Measurements from ENCODE around the gene FCRL5. TPM values are rescaled to one million over a fixed set of nuclear protein-coding genes. Genes with fewer than 3 reads are reported as not detected.

The FCRL5 gene
- total and polyA plus RNA-seq, 8 donors: 0.02 to 1.4 (median 0.09) TPM; not detected in 3

DNA sequence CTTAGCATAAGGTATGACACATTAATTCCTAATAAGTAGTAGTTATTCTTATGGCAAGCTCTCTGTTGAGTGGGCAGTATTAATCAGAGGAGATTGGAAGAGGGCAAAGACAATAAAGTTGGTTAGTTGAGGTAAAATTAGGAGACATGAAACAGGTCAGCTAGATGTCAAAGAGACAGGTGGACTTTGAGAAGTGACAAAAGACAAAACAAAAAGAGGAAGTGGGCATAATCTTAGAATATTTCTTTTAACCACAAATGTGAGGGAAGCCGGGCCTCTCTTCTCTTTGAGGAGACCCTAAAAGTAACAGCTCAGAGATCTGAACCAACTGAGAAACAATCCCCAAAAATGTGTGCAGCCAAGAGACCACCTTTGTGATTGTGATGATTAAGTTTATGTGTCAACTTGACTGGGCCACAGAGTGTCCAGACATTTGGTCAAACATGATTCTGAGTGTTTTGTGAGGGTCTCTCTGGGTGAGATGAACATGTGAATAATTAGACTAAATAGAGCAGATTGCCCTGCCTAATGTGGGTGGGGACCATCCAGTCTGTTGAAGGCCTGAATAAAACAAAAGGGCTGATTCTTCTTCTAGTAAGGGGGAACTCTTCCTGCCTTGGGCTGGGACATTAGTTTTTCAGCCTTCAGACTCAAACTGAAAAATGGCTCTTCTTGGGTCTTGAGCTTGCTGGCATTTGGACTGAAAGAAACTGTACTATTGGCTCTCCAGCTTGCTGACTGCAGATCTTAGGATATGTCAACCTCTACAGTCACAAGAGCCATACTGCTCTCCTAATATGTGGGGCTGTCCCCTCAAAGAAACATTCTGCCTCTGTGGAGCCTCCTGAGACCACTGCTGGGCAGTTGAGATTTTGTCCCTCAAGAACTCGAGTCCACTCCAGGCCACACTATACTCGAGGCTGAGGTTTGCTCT, 40.0 kb downstream of the FCRL5 start:
- FAIRE-seq: no peak
- Histone ChIP-seq H3K27ac (no peak overlapping the region), H3K27me3 (no peaks in the 10 kb centered on the region), H3K4me3 (no peak overlapping the region), H3K9me3 (no peaks in the 10 kb centered on the region), H3K4me1 (no peaks in the 10 kb centered on the region), H3K36me3 (no peaks in the 10 kb centered on the region)
- DNase-seq: no peak
- WGBS, 2 donors: 81 to 89% methylated on average over 3 of the region's 3 CpGs
- TF ChIP-seq, protein P1, sequence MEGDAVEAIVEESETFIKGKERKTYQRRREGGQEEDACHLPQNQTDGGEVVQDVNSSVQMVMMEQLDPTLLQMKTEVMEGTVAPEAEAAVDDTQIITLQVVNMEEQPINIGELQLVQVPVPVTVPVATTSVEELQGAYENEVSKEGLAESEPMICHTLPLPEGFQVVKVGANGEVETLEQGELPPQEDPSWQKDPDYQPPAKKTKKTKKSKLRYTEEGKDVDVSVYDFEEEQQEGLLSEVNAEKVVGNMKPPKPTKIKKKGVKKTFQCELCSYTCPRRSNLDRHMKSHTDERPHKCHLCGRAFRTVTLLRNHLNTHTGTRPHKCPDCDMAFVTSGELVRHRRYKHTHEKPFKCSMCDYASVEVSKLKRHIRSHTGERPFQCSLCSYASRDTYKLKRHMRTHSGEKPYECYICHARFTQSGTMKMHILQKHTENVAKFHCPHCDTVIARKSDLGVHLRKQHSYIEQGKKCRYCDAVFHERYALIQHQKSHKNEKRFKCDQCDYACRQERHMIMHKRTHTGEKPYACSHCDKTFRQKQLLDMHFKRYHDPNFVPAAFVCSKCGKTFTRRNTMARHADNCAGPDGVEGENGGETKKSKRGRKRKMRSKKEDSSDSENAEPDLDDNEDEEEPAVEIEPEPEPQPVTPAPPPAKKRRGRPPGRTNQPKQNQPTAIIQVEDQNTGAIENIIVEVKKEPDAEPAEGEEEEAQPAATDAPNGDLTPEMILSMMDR (IDR thresholded peaks at IDR 0.05): no peak
- intact Hi-C loops (cut with DNase I): no loop called here
- ATAC-seq: no peak

DNA sequence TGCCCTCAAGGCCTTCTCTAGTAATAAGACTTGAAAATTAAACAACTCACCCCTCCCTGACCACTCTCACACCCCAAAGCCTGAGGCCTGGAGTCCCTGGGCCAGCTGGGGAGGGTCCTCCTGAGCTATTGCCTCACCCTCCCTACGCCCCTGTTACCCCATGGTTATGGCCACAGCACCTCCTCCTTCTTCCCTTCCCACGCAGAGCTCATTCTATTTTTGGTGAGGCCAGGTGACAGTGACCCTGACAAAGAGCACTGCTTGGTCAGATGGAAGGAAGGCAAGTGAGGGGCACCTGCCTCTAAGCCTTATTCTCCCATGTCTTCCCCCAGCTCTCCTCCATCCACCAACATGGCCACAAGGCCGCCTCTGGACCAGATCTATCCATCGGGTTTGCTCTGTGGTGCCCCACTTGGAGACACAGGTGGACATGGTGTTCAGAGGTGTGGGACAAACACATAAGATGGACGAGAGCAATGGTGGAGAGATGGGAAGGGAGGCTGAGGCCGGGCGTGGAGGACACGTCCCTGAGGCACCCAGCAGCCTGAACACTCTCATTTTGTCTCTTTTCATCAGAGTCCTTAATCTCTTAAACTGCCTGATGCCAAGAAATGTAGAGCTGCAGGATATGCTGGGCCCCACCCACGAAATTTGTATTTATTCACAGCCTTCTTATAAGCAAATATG, 42.6 kb downstream of the FCRL5 start:
- H3K4me3 ChIP-seq: no peak overlapping the region
- TF ChIP-seq, protein P1 (IDR thresholded peaks at IDR 0.05): no peak
- no peak overlapping the region for H3K27ac ChIP-seq
- H3K27me3 ChIP-seq: no peaks in the 10 kb centered on the region
- H3K9me3 ChIP-seq: no peaks in the 10 kb centered on the region
- no peak for ATAC-seq
- FAIRE-seq: no peak
- DNase-seq: no peak
- no peaks in the 10 kb centered on the region for H3K4me1 ChIP-seq
- intact Hi-C loops (cut with DNase I): no loop called here
- no peaks in the 10 kb centered on the region for H3K36me3 ChIP-seq
- WGBS, 2 donors: 82 to 89% methylated on average over 9 of the region's 9 CpGs

- H3K27me3 ChIP-seq: no peaks in the 10 kb centered on the region
- no peak overlapping the region for H3K27ac ChIP-seq
- DNase-seq (peak in 5 of 6 donors; percentile 26 to 75 (median 52)), ATAC-seq (peak; percentile 77 to 99 (median 94)), FAIRE-seq (no peak)
- H3K9me3 ChIP-seq: no peaks in the 10 kb centered on the region
- H3K36me3 ChIP-seq: no peaks in the 10 kb centered on the region
- TF ChIP-seq, protein P1 (IDR thresholded peaks at IDR 0.05): peak; percentile 45 to 64 (median 58)
- intact Hi-C loops (cut with DNase I): no loop called here
- WGBS, 2 donors: 29 to 34% methylated on average over 13 of the region's 13 CpGs
- no peak overlapping the region for H3K4me3 ChIP-seq
- H3K4me1 ChIP-seq: no peaks in the 10 kb centered on the region
Measured at GRCh38 chr1:157505481-157506272, 46.6 kb downstream of the FCRL5 start.

- intact Hi-C loops (cut with DNase I): no loop called here
- 79 to 87% methylated on average over 6 of the region's 6 CpGs for WGBS, 2 donors
- Histone ChIP-seq H3K4me1 (no peaks in the 10 kb centered on the region), H3K9me3 (no peaks in the 10 kb centered on the region), H3K4me3 (no peak overlapping the region), H3K36me3 (no peaks in the 10 kb centered on the region), H3K27ac (no peak overlapping the region), H3K27me3 (no peaks in the 10 kb centered on the region)
- TF ChIP-seq, protein P1 (IDR thresholded peaks at IDR 0.05): no peak
- FAIRE-seq (no peak), DNase-seq (no peak), ATAC-seq (no peak)
Measured at GRCh38 chr1:157504646-157505045, 47.7 kb downstream of the FCRL5 start.
